Heart left ventricle (tissue), 16 donors: ENCODE results near the gene PCDHA6. TPM values are rescaled to one million over a fixed set of nuclear protein-coding genes. Genes with fewer than 3 reads are reported as not detected.
"Not testable (repeated sequence)": the region's sequence is repeated elsewhere in the genome, so short reads cannot be mapped to it uniquely, and the experiment has no call there.

ENCODE experiments used
- ATAC-seq, 4 donors: fragments of 200-7000 bp; cut with Tn5 transposase; one replicate each; pipeline ENCODE4 v1.9.1; 2020 to 2022; ENCODE audit warnings: moderate library complexity in 4 of 4, mild to moderate bottlenecking in 3 of 4, moderate number of reproducible peaks in 1 of 4
- DNase-seq, 5 donors: peaks; one replicate each; pipeline ENCODE4 v3.0.0-alpha.2; 2020
- H3K27ac ChIP-seq, 12 donors: fragments of 200-600 bp; sonication (generic) in 4 of 12; one replicate each; pipeline versions ENCODE4 v1.5.0 to v1.8.0; 2016 to 2022; ENCODE audit warnings: mild to moderate bottlenecking in 2 of 12
- H3K27me3 ChIP-seq, 9 donors: fragments of 200-600 bp; sonication (generic) in 2 of 9; one replicate each; pipeline versions ENCODE4 v1.5.1 to v1.8.0; 2016 to 2022; ENCODE audit warnings: mild to moderate bottlenecking in 3 of 9
- H3K36me3 ChIP-seq, 9 donors: fragments of 200-600 bp; sonication (generic) in 2 of 9; one replicate each; pipeline versions ENCODE4 v1.5.0 to v1.8.0; 2018 to 2022; ENCODE audit warnings: mild to moderate bottlenecking in 2 of 9
- H3K4me1 ChIP-seq, 12 donors: fragments of 200-600 bp; sonication (generic) in 4 of 12; one replicate each; pipeline versions ENCODE4 v1.5.0 to v1.8.0; 2016 to 2022; ENCODE audit warnings: mild to moderate bottlenecking in 3 of 12
- H3K4me3 ChIP-seq, 12 donors: fragments of 200-600 bp; sonication (generic) in 4 of 12; one replicate each; pipeline versions ENCODE4 v1.5.0 to v1.8.0; 2017 to 2022; ENCODE audit warnings: mild to moderate bottlenecking in 9 of 12, moderate library complexity in 4 of 12
- H3K9me3 ChIP-seq, 12 donors: fragments of 200-600 bp; sonication (generic) in 4 of 12; one replicate each; pipeline versions ENCODE4 v1.5.0 to v1.8.0; 2016 to 2022; ENCODE audit warnings: mild to moderate bottlenecking in 1 of 12
- POLR2A ChIP-seq, 2 donors: fragments of 450-650 bp; IDR thresholded peaks; one replicate each; pipeline ENCODE4 v1.6.1; 2017; ENCODE audit warnings: antibody characterized with exemption in 2 of 2, mild to moderate bottlenecking in 2 of 2, moderate library complexity in 2 of 2
- WGBS, 4 donors: extraction: QIAGEN DNeasy Blood & Tissue Kit in 2 of 4; methylation state at CpG; one replicate each; pipeline versions ENCODE4 v1.1.5 to v1.1.7; 2013 to 2018; 5-methylcytosine and 5-hydroxymethylcytosine counted together
- intact Hi-C, 10 donors: fragments of 100-400 bp; cut with DNase I; formaldehyde crosslinking; loops; one replicate each; pipeline versions ENCODE4 v1.11.1 to v1.14.2; 2022
- polyA plus RNA-seq, 2 donors: library from polyadenylated mRNA; stranded (reverse); fragments of 200-250 nt; gene quantifications; one replicate each; pipeline ENCODE4 v1.2.3, GENCODE V29; 2013
- total RNA-seq, 9 donors: library from RNA; depleted of rRNA in 2 of 9; stranded (reverse); fragments of >200 nt in 2 of 9; fragmentation: NEBNext Ultra II Directional in 3 of 9; extraction: Animal tissue kit (Norgen Biotek cat#: 25700) in 3 of 9; gene quantifications; one replicate each; pipeline versions ENCODE4 v1.1.0 to v1.2.4, GENCODE V29; 2016 to 2023
- TF ChIP-seq, protein P1 (sequence below), 12 donors: fragments of 200-600 bp; sonication (generic) in 4 of 12; IDR thresholded peaks; one replicate each; pipeline versions ENCODE4 v1.5.0 to v1.8.0; 2018 to 2022; ENCODE audit warnings: antibody characterized with exemption in 12 of 12, mild to moderate bottlenecking in 5 of 12
- donor health status: ischemic (EF 13 %, LVEDD 7.1; RV severe dilation, severe dysfunction).
- donor health status: healthy with polysubstance abuse.
- donor health status: DM: no; HTN: yes; CAD: no.
- donor health status: DM: no; HTN: no; CAD: no.
- donor health status: ischemic (EF 25% LVEDD 6.9; RV normal size, moderate dysfunction).
- donor health status: ischemic (EF 25% LVEDD 5.7; RV mildly dilated, moderate dysfunction).
- donor health status: healthy.
- donor health status: DM: yes; HTN: yes; CAD: no.
- donor health status: ischemic (EF 35%, LVEDD 5.7; RV mildly dilated, moderate dysfunction).
- donor health status: nonischemic (EF 11% LVEDD 7.7; RV severe dilation, severe dysfunction).
- donor health status: DM: yes; HTN: yes; CAD: no.
- donor health status: PGD.
- donor health status: ischemic (EF 29% LVEDD 5.4; RV normal size, mild dysfunction).
- donor health status: nonischemic (EF 23%, LVEDD 6.1; RV moderate dilation, normal function).

Gene PCDHA6
- total and polyA plus RNA-seq, 11 donors, result 0.10 to 0.36 (median 0.29) TPM; not detected in 5

DNA sequence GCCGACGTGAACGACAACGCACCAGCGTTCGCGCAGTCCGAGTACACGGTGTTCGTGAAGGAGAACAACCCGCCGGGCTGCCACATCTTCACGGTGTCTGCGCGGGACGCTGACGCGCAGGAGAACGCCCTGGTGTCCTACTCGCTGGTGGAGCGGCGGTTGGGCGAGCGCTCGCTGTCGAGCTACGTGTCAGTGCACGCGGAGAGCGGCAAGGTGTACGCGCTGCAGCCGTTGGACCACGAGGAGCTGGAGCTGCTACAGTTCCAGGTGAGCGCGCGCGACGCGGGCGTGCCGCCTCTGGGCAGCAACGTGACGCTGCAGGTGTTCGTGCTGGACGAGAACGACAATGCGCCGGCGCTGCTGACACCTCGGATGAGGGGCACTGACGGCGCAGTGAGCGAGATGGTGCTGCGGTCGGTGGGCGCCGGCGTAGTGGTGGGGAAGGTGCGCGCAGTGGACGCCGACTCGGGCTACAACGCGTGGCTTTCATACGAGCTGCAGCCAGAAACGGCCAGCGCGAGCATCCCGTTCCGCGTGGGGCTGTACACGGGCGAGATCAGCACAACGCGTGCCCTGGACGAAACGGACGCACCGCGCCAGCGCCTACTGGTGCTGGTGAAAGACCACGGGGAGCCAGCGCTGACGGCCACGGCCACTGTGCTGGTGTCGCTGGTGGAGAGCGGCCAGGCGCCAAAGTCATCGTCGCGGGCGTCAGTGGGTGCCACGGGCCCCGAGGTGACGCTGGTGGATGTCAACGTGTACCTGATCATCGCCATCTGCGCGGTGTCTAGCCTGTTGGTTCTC, 22.3 kb downstream of the PCDHA6 start:
- H3K36me3 ChIP-seq, H3K4me3 ChIP-seq, ATAC-seq, DNase-seq, H3K4me1 ChIP-seq, H3K27ac ChIP-seq: not testable (repeated sequence)
- peaks cover 0 to 73% (median 17%) of the 10 kb centered on the region in 9 donors for H3K27me3 ChIP-seq
- 33 to 51% (median 41%) methylated on average over 44 to 101 of the region's 101 CpGs for WGBS, 4 donors
- intact Hi-C loops, result loop anchor here in 1 of 10 donors (10.0 kb wide), 1 partner anchor 195 kb away; no protein-coding TSS in a partner anchor
- H3K9me3 ChIP-seq, result peaks cover 0 to 28% (median 7%) of the 10 kb centered on the region in 12 donors

DNA sequence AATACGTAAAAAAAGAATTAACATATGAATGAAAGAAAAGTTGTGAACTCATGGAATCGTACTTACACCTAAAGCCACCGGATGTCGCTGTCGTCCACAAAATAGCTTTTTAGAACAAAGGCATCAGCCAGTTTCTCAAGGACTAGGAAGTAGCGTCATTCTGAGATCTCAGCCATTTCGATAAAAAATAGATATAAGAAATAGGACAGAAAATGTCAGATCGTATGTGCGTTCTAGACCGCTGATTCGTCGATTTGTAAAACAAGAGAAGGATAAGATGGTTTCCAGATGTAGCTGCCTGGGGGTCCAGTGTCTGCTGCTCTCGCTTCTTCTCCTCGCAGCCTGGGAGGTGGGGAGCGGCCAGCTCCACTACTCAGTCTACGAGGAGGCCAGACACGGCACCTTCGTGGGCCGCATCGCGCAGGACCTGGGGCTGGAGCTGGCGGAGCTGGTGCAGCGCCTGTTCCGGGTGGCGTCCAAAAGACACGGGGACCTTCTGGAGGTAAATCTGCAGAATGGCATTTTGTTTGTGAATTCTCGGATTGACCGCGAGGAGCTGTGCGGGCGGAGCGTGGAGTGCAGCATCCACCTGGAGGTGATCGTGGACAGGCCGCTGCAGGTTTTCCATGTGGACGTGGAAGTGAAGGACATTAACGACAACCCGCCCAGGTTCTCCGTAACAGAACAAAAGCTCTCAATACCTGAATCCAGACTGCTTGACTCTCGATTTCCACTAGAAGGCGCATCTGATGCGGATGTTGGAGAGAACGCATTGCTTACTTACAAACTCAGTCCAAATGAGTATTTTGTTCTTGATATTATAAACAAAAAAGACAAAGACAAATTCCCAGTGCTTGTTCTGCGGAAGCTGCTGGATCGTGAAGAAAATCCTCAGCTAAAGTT, 28.3 kb downstream of the PCDHA6 start, which contains the start of gene PCDHA10:
Gene PCDHA10 (plus strand): TSS at position 126 of the 903 bp plus-strand sequence. CDS start 152 bp downstream, at position 278.
- Histone ChIP-seq H3K4me1 (no peaks in the 10 kb centered on the region), H3K27me3 (peaks cover 0 to 72% (median 11%) of the 10 kb centered on the region in 9 donors), H3K9me3 (peaks cover 0 to 34% (median 11%) of the 10 kb centered on the region in 12 donors), H3K27ac (no peak within 1 kb of the TSS), H3K36me3 (no peaks in the 10 kb centered on the region), H3K4me3 (peak within 1 kb of the TSS in 7 of 12 donors; percentile 15 to 49 (median 29))
- WGBS, 4 donors, result 15 to 22% (median 16%) methylated on average over 42 to 44 of the region's 44 CpGs
- TF ChIP-seq, protein P1, sequence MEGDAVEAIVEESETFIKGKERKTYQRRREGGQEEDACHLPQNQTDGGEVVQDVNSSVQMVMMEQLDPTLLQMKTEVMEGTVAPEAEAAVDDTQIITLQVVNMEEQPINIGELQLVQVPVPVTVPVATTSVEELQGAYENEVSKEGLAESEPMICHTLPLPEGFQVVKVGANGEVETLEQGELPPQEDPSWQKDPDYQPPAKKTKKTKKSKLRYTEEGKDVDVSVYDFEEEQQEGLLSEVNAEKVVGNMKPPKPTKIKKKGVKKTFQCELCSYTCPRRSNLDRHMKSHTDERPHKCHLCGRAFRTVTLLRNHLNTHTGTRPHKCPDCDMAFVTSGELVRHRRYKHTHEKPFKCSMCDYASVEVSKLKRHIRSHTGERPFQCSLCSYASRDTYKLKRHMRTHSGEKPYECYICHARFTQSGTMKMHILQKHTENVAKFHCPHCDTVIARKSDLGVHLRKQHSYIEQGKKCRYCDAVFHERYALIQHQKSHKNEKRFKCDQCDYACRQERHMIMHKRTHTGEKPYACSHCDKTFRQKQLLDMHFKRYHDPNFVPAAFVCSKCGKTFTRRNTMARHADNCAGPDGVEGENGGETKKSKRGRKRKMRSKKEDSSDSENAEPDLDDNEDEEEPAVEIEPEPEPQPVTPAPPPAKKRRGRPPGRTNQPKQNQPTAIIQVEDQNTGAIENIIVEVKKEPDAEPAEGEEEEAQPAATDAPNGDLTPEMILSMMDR (IDR thresholded peaks at IDR 0.05), result peak in 6 of 12 donors; percentile 8 to 41 (median 26)
- TF ChIP-seq POLR2A (IDR thresholded peaks at IDR 0.05), result no peak
- DNase-seq (no peak), ATAC-seq (no peak)
- intact Hi-C loops, result loop anchor here in 1 of 10 donors (10.0 kb wide), 1 partner anchor 189 kb away; no protein-coding TSS in a partner anchor

- intact Hi-C loops, result loop anchor here in 1 of 10 donors (10.0 kb wide), 1 partner anchor 187 kb away; no protein-coding TSS in a partner anchor
These were observed 29.6 kb downstream of the PCDHA6 start for GRCh38 chr5:140857177-140857986.

More at GRCh38 chr5:140857177-140857986, 29.6 kb downstream of the PCDHA6 start:
- WGBS, 4 donors, result 44 to 61% (median 55%) methylated on average over 67 to 94 of the region's 94 CpGs
- no peak for TF ChIP-seq POLR2A (IDR thresholded peaks at IDR 0.05)
- TF ChIP-seq, protein P1 (IDR thresholded peaks at IDR 0.05), result no peak
- no peak overlapping the region for H3K27ac ChIP-seq
- DNase-seq (no peak), ATAC-seq (no peak)
- H3K27me3 ChIP-seq, result peaks cover 0 to 68% (median 14%) of the 10 kb centered on the region in 9 donors
- H3K4me3 ChIP-seq, result no peak overlapping the region
- H3K36me3 ChIP-seq, result no peaks in the 10 kb centered on the region
- H3K9me3 ChIP-seq, result peaks cover 0 to 43% (median 15%) of the 10 kb centered on the region in 12 donors
- H3K4me1 ChIP-seq, result no peaks in the 10 kb centered on the region
